Epithelial cell of proximal tubule (primary cell): ENCODE data around the gene KCNAB1. TPM values are rescaled to one million over a fixed set of nuclear protein-coding genes. Genes with fewer than 3 reads are reported as not detected.

ENCODE experiments used
- DNase-seq: peaks from one replicate; pipeline ENCODE4 v3.0.0-alpha.2; 2011; ENCODE audit warnings: low read depth
- H3K4me3 ChIP-seq: 2 replicates; pipeline ENCODE4 v1.5.1; 2011; ENCODE audit warnings: low read depth, mild to moderate bottlenecking, low read length
- total RNA-seq: library from RNA; depleted of rRNA; stranded (reverse); fragments of >200 nt; gene quantifications from 2 replicates; pipeline ENCODE4 v1.2.3, GENCODE V29; 2015
- TF ChIP-seq, protein P1 (sequence below): conservative IDR thresholded peaks from 2 replicates; pipeline ENCODE4 v1.5.1; 2012; ENCODE audit warnings: low read depth, mild to moderate bottlenecking, low read length

KCNAB1 gene
- total RNA-seq, 1 donor from 2014 or later, result not detected

DNA sequence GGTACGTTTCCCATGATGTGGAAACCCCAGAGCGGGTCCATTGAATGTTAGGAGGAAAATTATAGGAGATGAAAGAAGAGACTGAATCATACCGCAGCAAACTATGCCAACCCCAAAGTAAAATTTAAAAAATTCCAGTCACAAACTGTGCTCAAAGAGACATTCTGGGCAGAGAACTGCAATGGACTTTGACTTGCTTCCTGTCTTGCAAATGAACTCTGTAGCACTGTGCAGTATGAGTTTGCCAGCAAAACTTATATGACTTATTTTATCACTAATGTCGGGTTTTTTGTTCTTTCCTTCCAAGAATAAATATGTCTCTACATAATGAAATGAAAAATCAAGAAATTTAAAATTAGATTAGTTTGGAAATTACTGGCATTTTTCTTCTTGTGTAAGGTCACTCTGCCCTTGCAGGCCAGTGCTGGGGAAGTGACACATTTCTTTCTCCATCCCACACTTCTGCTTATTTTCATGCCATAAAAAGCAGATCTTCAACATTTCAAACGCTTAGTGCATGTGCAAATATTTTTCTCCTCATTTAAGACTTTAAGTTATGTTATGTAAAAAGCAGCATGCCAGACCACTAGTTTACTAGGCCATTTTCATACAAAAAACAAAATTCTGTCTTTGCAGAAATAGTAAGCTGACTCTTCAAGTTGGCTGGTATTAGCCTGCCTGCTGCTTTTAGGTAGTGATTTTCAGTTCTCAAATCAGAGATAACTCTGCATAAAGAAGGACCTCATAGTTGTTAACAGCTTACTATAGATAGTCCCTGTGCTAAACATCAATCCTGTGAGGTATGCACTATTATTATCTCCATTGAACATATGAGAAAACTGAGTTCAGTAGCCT lies 466.8 kb downstream of the KCNAB1 start:
- TF ChIP-seq, protein P1, sequence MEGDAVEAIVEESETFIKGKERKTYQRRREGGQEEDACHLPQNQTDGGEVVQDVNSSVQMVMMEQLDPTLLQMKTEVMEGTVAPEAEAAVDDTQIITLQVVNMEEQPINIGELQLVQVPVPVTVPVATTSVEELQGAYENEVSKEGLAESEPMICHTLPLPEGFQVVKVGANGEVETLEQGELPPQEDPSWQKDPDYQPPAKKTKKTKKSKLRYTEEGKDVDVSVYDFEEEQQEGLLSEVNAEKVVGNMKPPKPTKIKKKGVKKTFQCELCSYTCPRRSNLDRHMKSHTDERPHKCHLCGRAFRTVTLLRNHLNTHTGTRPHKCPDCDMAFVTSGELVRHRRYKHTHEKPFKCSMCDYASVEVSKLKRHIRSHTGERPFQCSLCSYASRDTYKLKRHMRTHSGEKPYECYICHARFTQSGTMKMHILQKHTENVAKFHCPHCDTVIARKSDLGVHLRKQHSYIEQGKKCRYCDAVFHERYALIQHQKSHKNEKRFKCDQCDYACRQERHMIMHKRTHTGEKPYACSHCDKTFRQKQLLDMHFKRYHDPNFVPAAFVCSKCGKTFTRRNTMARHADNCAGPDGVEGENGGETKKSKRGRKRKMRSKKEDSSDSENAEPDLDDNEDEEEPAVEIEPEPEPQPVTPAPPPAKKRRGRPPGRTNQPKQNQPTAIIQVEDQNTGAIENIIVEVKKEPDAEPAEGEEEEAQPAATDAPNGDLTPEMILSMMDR, result no peak
- H3K4me3 ChIP-seq, result no peak overlapping the region
- DNase-seq, result no peak

DNA sequence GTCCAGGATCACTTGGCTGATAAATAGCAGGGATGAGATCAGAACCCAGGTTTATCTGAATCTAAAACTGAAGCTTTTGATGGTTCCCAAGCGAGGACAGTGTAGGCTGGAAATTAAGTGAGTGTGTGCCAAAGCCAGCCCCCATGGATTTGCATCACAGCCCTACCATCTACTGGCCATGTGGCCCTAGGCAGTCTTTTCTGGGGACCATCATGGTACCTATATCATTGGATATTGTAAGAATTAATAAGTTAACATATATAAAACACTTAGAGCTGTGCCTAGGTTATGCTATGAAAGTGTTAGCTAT lies 467.3 kb downstream of the KCNAB1 start:
- no peak for DNase-seq
- no peak overlapping the region for H3K4me3 ChIP-seq

More for the DNA sequence above, 467.3 kb downstream of the KCNAB1 start:
- TF ChIP-seq, protein P1, result no peak

Other genes with a start within 250 kb of the KCNAB1 start
- gene GMPS, start 249.9 kb upstream of the KCNAB1 start, total RNA-seq, result 59.0 and 81.5 TPM in 2 replicates